Trophoblast cell (in vitro differentiated cells and primary cell): Measurements from ENCODE around the gene TENM4.

Source experiments
- DNase-seq, 2 donors: peaks; one replicate each; pipeline ENCODE4 v3.0.0-alpha.2; 2016
- H2AFZ ChIP-seq: 2 replicates; pipeline ENCODE4 v1.6.1; 2013; ENCODE audit warnings: low read length, moderate library complexity, mild to moderate bottlenecking; ENCODE audit not compliant: insufficient read depth, poor library complexity
- H2AK5ac ChIP-seq: 2 replicates; pipeline ENCODE4 v1.6.1; 2013; ENCODE audit warnings: mild to moderate bottlenecking, low read length
- H2BK120ac ChIP-seq: 2 replicates; pipeline ENCODE4 v1.6.1; 2013; ENCODE audit warnings: low read length, mild to moderate bottlenecking, moderate library complexity; ENCODE audit not compliant: insufficient read depth, poor library complexity
- H2BK12ac ChIP-seq: 2 replicates; pipeline ENCODE4 v1.6.1; 2013; ENCODE audit warnings: mild to moderate bottlenecking, low read length, moderate library complexity
- H2BK5ac ChIP-seq: 2 replicates; pipeline ENCODE4 v1.6.1; 2013; ENCODE audit warnings: low read length, low read depth, moderate library complexity, mild to moderate bottlenecking; ENCODE audit not compliant: poor library complexity
- H3K14ac ChIP-seq: 2 replicates; pipeline ENCODE4 v1.6.1; 2013; ENCODE audit warnings: mild to moderate bottlenecking, low read length
- H3K18ac ChIP-seq: 2 replicates; pipeline ENCODE4 v1.6.1; 2013; ENCODE audit warnings: mild to moderate bottlenecking, low read length
- H3K23ac ChIP-seq: 2 replicates; pipeline ENCODE4 v1.6.1; 2013; ENCODE audit warnings: low read length
- H3K27ac ChIP-seq: 2 replicates; pipeline ENCODE4 v1.5.1; 2013; ENCODE audit warnings: low read depth, mild to moderate bottlenecking, inconsistent platforms, low read length, moderate library complexity
- H3K27me3 ChIP-seq: 2 replicates; pipeline ENCODE4 v1.6.1; 2013; ENCODE audit warnings: inconsistent platforms, mild to moderate bottlenecking, low read length, moderate library complexity; ENCODE audit not compliant: insufficient read depth
- H3K36me3 ChIP-seq, 2 experiments: 1 replicate in 1 of 2; 2 replicates in 1 of 2; pipeline ENCODE4 v1.6.1; 2013; ENCODE audit warnings: low read length in 2 of 2, mild to moderate bottlenecking in 2 of 2, moderate library complexity in 1 of 2; ENCODE audit not compliant: insufficient read depth in 2 of 2, control insufficient read depth in 1 of 2
- H3K4ac ChIP-seq: 2 replicates; pipeline ENCODE4 v1.6.1; 2013; ENCODE audit warnings: low read depth, mild to moderate bottlenecking, low read length, moderate library complexity
- H3K4me1 ChIP-seq, 2 experiments: 1 replicate in 1 of 2; 2 replicates in 1 of 2; pipeline ENCODE4 v1.6.1; 2013; ENCODE audit warnings: low read length in 2 of 2, mild to moderate bottlenecking in 2 of 2, moderate library complexity in 1 of 2; ENCODE audit not compliant: insufficient read depth in 2 of 2, control insufficient read depth in 1 of 2
- H3K4me2 ChIP-seq: 2 replicates; pipeline ENCODE4 v1.6.1; 2013; ENCODE audit warnings: inconsistent platforms, mild to moderate bottlenecking, low read length, moderate library complexity
- H3K4me3 ChIP-seq: 2 replicates; pipeline ENCODE4 v1.5.1; 2013; ENCODE audit warnings: mild to moderate bottlenecking, low read depth, low read length, inconsistent platforms
- H3K79me1 ChIP-seq: one replicate; pipeline ENCODE4 v1.6.1; 2013; ENCODE audit warnings: low read length
- H3K79me2 ChIP-seq: 2 replicates; pipeline ENCODE4 v1.6.1; 2013; ENCODE audit warnings: low read length, mild to moderate bottlenecking; ENCODE audit not compliant: control insufficient read depth, insufficient read depth, poor library complexity
- H3K9ac ChIP-seq: 2 replicates; pipeline ENCODE4 v1.6.1; 2013; ENCODE audit warnings: mild to moderate bottlenecking, low read length
- H3K9me3 ChIP-seq: 2 replicates; pipeline ENCODE4 v1.6.1; 2013; ENCODE audit warnings: low read depth, mild to moderate bottlenecking, control low read depth, inconsistent platforms, low read length; ENCODE audit not compliant: insufficient read depth
- H4K12ac ChIP-seq: 2 replicates; pipeline ENCODE4 v1.6.1; 2013; ENCODE audit warnings: low read depth, mild to moderate bottlenecking, low read length, moderate library complexity
- H4K8ac ChIP-seq: 2 replicates; pipeline ENCODE4 v1.6.1; 2013; ENCODE audit warnings: low read depth, mild to moderate bottlenecking, low read length, moderate library complexity
- H4K91ac ChIP-seq: one replicate; pipeline ENCODE4 v1.6.1; 2013; ENCODE audit warnings: low read depth, mild to moderate bottlenecking, low read length, moderate library complexity
- WGBS: extraction: QIAGEN DNeasy Blood & Tissue Kit; methylation state at CpG from one replicate; pipeline ENCODE4 v1.1.7; 2013; ENCODE audit warnings: missing lambda C conversion rate; ENCODE audit not compliant: insufficient read length, insufficient coverage; ENCODE audit errors: extremely low coverage; 5-methylcytosine and 5-hydroxymethylcytosine counted together

TENM4 gene

DNA sequence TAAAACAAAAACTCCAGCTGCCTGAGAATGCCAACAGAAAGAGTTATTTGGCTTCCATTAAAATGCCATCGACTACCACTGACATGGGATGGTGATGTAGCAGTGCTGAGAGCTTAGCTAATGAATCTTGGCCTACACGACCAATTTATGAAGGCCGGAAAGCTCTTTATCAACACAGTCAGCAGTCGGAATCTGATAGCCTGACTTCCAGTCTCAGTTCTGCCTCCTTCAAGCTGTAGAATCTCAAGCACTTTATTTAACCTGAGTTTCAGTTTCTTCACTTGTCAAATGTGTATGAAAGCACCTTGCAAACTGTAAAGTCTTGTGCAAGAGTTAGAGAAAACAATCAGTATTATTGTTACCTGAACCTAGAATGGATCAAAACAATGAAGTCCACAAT is 530.5 kb downstream of the TENM4 start:
- H2BK120ac ChIP-seq: no peak overlapping the region
- no peak overlapping the region for H3K27ac ChIP-seq
- no peak overlapping the region for H3K18ac ChIP-seq
- H2AK5ac ChIP-seq: no peak overlapping the region
- no peak overlapping the region for H3K4me3 ChIP-seq
- no peak overlapping the region for H3K4ac ChIP-seq
- H4K12ac ChIP-seq: no peak overlapping the region
- H3K4me1 ChIP-seq: peaks cover 7 to 11% of the 10 kb centered on the region in 2 experiments
- no peak overlapping the region for H3K9ac ChIP-seq
- no peak overlapping the region for H2AFZ ChIP-seq
- WGBS: no CpG with 5 or more reads among the region's 4 CpGs
- no peak overlapping the region for H3K4me2 ChIP-seq
- H4K8ac ChIP-seq: no peak overlapping the region
- H3K14ac ChIP-seq: no peak overlapping the region
- H3K23ac ChIP-seq: no peak overlapping the region
- H3K9me3 ChIP-seq: no peaks in the 10 kb centered on the region
- H3K79me1 ChIP-seq: no peaks in the 10 kb centered on the region
- no peak overlapping the region for H2BK5ac ChIP-seq
- H3K27me3 ChIP-seq: no peaks in the 10 kb centered on the region
- H3K79me2 ChIP-seq: no peaks in the 10 kb centered on the region
- no peak overlapping the region for H2BK12ac ChIP-seq
- no peaks in the 10 kb centered on the region for H3K36me3 ChIP-seq
- DNase-seq: no peak
- H4K91ac ChIP-seq: no peak overlapping the region

DNA sequence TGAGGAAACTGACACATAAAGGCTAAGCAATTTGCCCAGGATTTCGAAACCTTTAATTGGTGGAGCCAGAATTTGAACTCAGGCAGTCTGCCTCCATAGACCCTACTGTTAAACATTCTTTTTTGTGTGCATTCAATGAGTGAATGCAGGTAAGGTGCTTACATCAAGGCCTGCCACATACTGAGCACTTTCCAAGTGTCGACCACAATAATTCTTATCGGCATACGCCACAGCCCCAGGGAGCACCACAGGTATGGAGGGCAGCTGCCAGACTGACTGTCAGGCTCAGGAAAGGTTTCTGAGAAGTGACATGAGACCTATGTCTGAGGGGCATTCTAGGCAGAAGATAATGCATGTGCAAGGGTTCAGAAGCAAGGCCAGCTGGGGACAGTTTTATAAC is 531.4 kb downstream of the TENM4 start:
- peak; percentile 77 to 85 for DNase-seq
- H2BK120ac ChIP-seq: no peak overlapping the region
- no peak overlapping the region for H3K23ac ChIP-seq
- H3K27me3 ChIP-seq: no peaks in the 10 kb centered on the region
- H2BK5ac ChIP-seq: no peak overlapping the region
- no peaks in the 10 kb centered on the region for H3K79me1 ChIP-seq
- WGBS: no CpG with 5 or more reads among the region's 4 CpGs
- H3K4ac ChIP-seq: no peak overlapping the region
- no peak overlapping the region for H2BK12ac ChIP-seq
- H3K18ac ChIP-seq: no peak overlapping the region
- no peak overlapping the region for H2AK5ac ChIP-seq
- no peak overlapping the region for H3K4me3 ChIP-seq
- no peak overlapping the region for H3K27ac ChIP-seq
- H3K9me3 ChIP-seq: no peaks in the 10 kb centered on the region
- peaks cover 7 to 9% of the 10 kb centered on the region in 2 experiments for H3K4me1 ChIP-seq
- no peaks in the 10 kb centered on the region for H3K36me3 ChIP-seq
- H3K4me2 ChIP-seq: no peak overlapping the region
- H2AFZ ChIP-seq: no peak overlapping the region
- no peaks in the 10 kb centered on the region for H3K79me2 ChIP-seq
- no peak overlapping the region for H3K9ac ChIP-seq
- H4K8ac ChIP-seq: no peak overlapping the region
- no peak overlapping the region for H3K14ac ChIP-seq
- no peak overlapping the region for H4K91ac ChIP-seq
- H4K12ac ChIP-seq: no peak overlapping the region

DNA sequence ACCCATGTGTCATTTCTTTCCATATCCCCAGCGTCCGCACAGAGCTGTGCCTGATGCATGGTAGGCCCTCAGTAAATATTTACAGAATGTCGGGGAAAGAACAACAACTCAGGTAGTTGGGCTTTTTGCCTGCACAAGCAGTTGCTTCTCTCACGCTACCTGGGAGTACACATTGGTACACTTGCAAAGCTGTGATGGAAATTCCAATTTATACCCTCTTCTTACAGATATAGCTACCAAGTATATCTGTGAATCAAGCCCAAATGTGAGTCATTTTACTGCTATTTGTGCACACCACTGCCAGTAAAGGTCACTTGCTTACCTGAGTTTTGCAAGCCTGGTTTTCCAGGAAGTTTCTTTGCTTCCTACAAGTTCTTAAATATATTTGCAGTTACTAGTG is 533.2 kb downstream of the TENM4 start:
- H3K4me1 ChIP-seq: peaks cover 7 to 9% of the 10 kb centered on the region in 2 experiments
- H3K9me3 ChIP-seq: no peaks in the 10 kb centered on the region
- no peak overlapping the region for H2BK12ac ChIP-seq
- H3K4me3 ChIP-seq: no peak overlapping the region
- no peaks in the 10 kb centered on the region for H3K27me3 ChIP-seq
- H4K8ac ChIP-seq: no peak overlapping the region
- H4K12ac ChIP-seq: no peak overlapping the region
- H3K4ac ChIP-seq: no peak overlapping the region
- H2BK120ac ChIP-seq: no peak overlapping the region
- no peak overlapping the region for H2AK5ac ChIP-seq
- H2BK5ac ChIP-seq: no peak overlapping the region
- no peak overlapping the region for H3K18ac ChIP-seq
- WGBS: no CpG with 5 or more reads among the region's 4 CpGs
- H3K79me2 ChIP-seq: no peaks in the 10 kb centered on the region
- H3K27ac ChIP-seq: no peak overlapping the region
- no peak overlapping the region for H3K9ac ChIP-seq
- no peak overlapping the region for H3K14ac ChIP-seq
- H2AFZ ChIP-seq: no peak overlapping the region
- peak; percentile 80 to 90 for DNase-seq
- H4K91ac ChIP-seq: no peak overlapping the region
- peaks cover 4 to 7% of the 10 kb centered on the region in 2 experiments for H3K36me3 ChIP-seq
- H3K4me2 ChIP-seq: no peak overlapping the region
- no peak overlapping the region for H3K23ac ChIP-seq
- H3K79me1 ChIP-seq: no peaks in the 10 kb centered on the region

DNA sequence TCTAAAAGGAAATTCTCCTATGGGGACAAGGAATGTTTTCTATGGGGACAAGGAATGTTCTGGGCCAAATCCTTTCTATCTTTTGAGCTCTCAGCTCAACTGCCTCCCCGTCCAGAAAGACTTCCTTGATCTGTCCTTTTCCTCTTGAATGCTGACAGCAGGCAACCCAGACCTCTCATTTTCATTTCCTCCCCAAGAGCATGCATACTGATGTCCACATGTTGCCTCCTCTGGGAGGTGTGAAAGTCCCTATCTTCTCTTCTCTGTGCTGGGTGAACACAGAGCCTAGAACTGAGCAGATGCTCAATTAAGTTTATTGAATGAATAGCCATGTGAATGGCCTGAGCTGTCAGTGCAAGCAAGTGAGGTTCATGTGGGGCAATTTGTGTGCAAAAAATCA is 534.3 kb downstream of the TENM4 start:
- Histone ChIP-seq H3K79me2 (no peaks in the 10 kb centered on the region), H3K4me1 (peaks cover 7 to 9% of the 10 kb centered on the region in 2 experiments), H3K27ac (no peak overlapping the region), H3K4me3 (no peak overlapping the region), H3K18ac (no peak overlapping the region), H3K4ac (no peak overlapping the region), H2BK120ac (no peak overlapping the region), H3K23ac (no peak overlapping the region), H3K9me3 (no peaks in the 10 kb centered on the region), H3K4me2 (no peak overlapping the region), H2BK5ac (no peak overlapping the region), H2AK5ac (no peak overlapping the region), H2BK12ac (peak overlapping the region; percentile 26), H3K27me3 (no peaks in the 10 kb centered on the region), H3K79me1 (no peaks in the 10 kb centered on the region), H4K12ac (no peak overlapping the region), H2AFZ (no peak overlapping the region), H4K91ac (no peak overlapping the region), H4K8ac (no peak overlapping the region), H3K9ac (no peak overlapping the region), H3K36me3 (peaks cover 8 to 10% of the 10 kb centered on the region in 2 experiments), H3K14ac (no peak overlapping the region)
- DNase-seq: no peak
- no CpG with 5 or more reads among the region's 1 CpG for WGBS
